ENCODE results near the gene DDX5.

- TF ChIP-seq CTCF (IDR thresholded peaks at IDR 0.05) (no peak), POLR2A (IDR thresholded peaks at IDR 0.05) (no peak)
Measured at GRCh38 chr17:64488301-64488700, 17.8 kb downstream of the DDX5 start.

Data from esophagus squamous epithelium (tissue), 4 donors.